Measurements from ENCODE around the gene TUB. TPM values are rescaled to one million over a fixed set of nuclear protein-coding genes. Genes with fewer than 3 reads are reported as not detected.

TUB gene
- polyA plus RNA-seq, 1 donor = 12.3 TPM

GRCh38 chr11:8105133-8105532 is 24.1 kb downstream of the TUB start:
- DNase-seq (ENCODE audit: low read depth) = no peak

GRCh38 chr11:8105666-8106065 is 24.7 kb downstream of the TUB start:
- no peak for DNase-seq (ENCODE audit: low read depth)

- no peak for DNase-seq (ENCODE audit: low read depth)
These were observed 25.7 kb downstream of the TUB start for GRCh38 chr11:8106679-8107078.

- no peak for DNase-seq (ENCODE audit: low read depth)
These were observed 26.6 kb downstream of the TUB start for GRCh38 chr11:8107642-8108041.

- DNase-seq (ENCODE audit: low read depth) = no peak
These were observed 27.4 kb downstream of the TUB start for GRCh38 chr11:8108421-8108820.

- no peak for DNase-seq (ENCODE audit: low read depth)
These were observed 28.7 kb downstream of the TUB start for GRCh38 chr11:8109675-8110074.

GRCh38 chr11:8110396-8110795 is 29.4 kb downstream of the TUB start:
- DNase-seq (ENCODE audit: low read depth) = no peak

GRCh38 chr11:8111636-8112035 is 30.6 kb downstream of the TUB start:
- DNase-seq (ENCODE audit: low read depth) = no peak

GRCh38 chr11:8122173-8122764 is 41.3 kb downstream of the TUB start:
- DNase-seq (ENCODE audit: low read depth) = no peak

- DNase-seq (ENCODE audit: low read depth) = no peak
These were observed 45.8 kb downstream of the TUB start for GRCh38 chr11:8126649-8127289.

GRCh38 chr11:8127447-8127846 is 46.4 kb downstream of the TUB start:
- DNase-seq (ENCODE audit: low read depth) = no peak

- DNase-seq (ENCODE audit: low read depth) = no peak
These were observed 57.5 kb downstream of the TUB start for GRCh38 chr11:8138526-8138925.

GRCh38 chr11:8149726-8150125 is 68.7 kb downstream of the TUB start:
- no peak for DNase-seq (ENCODE audit: low read depth)

Other genes starting within 250 kb of the TUB start
- not detected for gene OR10A6, start 149.9 kb upstream of the TUB start, polyA plus RNA-seq (ENCODE audit: insufficient read length)
- gene OR10A3, start 139.5 kb upstream of the TUB start, polyA plus RNA-seq (ENCODE audit: insufficient read length) = not detected
- not detected for gene NLRP10, start 115.8 kb upstream of the TUB start, polyA plus RNA-seq (ENCODE audit: insufficient read length)
- 388 TPM for gene EIF3F, start 93.9 kb upstream of the TUB start, polyA plus RNA-seq (ENCODE audit: insufficient read length)
- 0.30 TPM for gene RIC3, start 87.8 kb downstream of the TUB start, polyA plus RNA-seq (ENCODE audit: insufficient read length)
- 4.0 TPM for gene LMO1, start 182.7 kb downstream of the TUB start, polyA plus RNA-seq (ENCODE audit: insufficient read length)